Neural cell (in vitro differentiated cells): ENCODE data around the gene PRSS33. TPM values are rescaled to one million over a fixed set of nuclear protein-coding genes. Genes with fewer than 3 reads are reported as not detected.
A peak's percentile ranks its signal among the peaks of the same experiment; 100 is the strongest.

Experiments used
- H2AFZ ChIP-seq: fragments of 200-600, 300-800 bp; sonication (generic), shearing (Covaris generic); 2 replicates; pipeline ENCODE4 v1.6.0; 2014; ENCODE audit warnings: low read depth, mild to moderate bottlenecking, antibody characterized with exemption, low read length, moderate library complexity
- H3F3A ChIP-seq: fragments of 200-600 bp; shearing (Covaris generic); 2 replicates; pipeline ENCODE4 v1.6.1; 2016; ENCODE audit warnings: mild to moderate bottlenecking, moderate library complexity, mixed read lengths, antibody characterized with exemption, low read length; ENCODE audit not compliant: insufficient read depth, poor library complexity, severe bottlenecking
- H3K27ac ChIP-seq: fragments of 200-600, 300-800 bp; sonication (generic), shearing (Covaris generic); 2 replicates; pipeline ENCODE4 v1.5.1; 2014; ENCODE audit warnings: mild to moderate bottlenecking, low read length, moderate library complexity
- H3K27me3 ChIP-seq: fragments of 300-800, 200-600 bp; sonication (generic), shearing (Covaris generic); 2 replicates; pipeline ENCODE4 v1.6.0; 2014; ENCODE audit warnings: mild to moderate bottlenecking, low read depth, low read length, moderate library complexity; ENCODE audit not compliant: insufficient read depth
- H3K36me3 ChIP-seq: fragments of 300-800, 200-600 bp; sonication (generic), shearing (Covaris generic); 2 replicates; pipeline ENCODE4 v1.5.1; 2014; ENCODE audit warnings: mild to moderate bottlenecking, antibody characterized with exemption, low read length, moderate library complexity; ENCODE audit not compliant: insufficient read depth
- H3K4me2 ChIP-seq: fragments of 300-800, 200-600 bp; sonication (generic), shearing (Covaris generic); 2 replicates; pipeline ENCODE4 v1.6.0; 2014; ENCODE audit warnings: mild to moderate bottlenecking, low read length
- H3K4me3 ChIP-seq: fragments of 300-800, 200-600 bp; sonication (generic), shearing (Covaris generic); 2 replicates; pipeline ENCODE4 v1.5.1; 2014; ENCODE audit warnings: mild to moderate bottlenecking, low read length, moderate library complexity
- H3K79me2 ChIP-seq: fragments of 200-600 bp; shearing (Covaris generic); replicated peaks from 2 replicates; pipeline ENCODE4 v1.6.0; 2014; ENCODE audit warnings: mild to moderate bottlenecking, low read length, moderate library complexity; ENCODE audit not compliant: insufficient read depth
- H3K9ac ChIP-seq: fragments of 300-800, 200-600 bp; sonication (generic), shearing (Covaris generic); 2 replicates; pipeline ENCODE4 v1.6.1; 2016; ENCODE audit warnings: mild to moderate bottlenecking, low read length, mixed read lengths
- H3K9me2 ChIP-seq: fragments of 200-600 bp; shearing (Covaris generic); 2 replicates; pipeline ENCODE4 v1.6.1; 2016; ENCODE audit warnings: mild to moderate bottlenecking, low read length, mixed read lengths; ENCODE audit not compliant: insufficient read depth
- H3K9me3 ChIP-seq: fragments of 200-600, 300-800 bp; sonication (generic), shearing (Covaris generic); 2 replicates; pipeline ENCODE4 v1.6.1; 2016; ENCODE audit warnings: mild to moderate bottlenecking, mixed run types, low read length, moderate library complexity, mixed read lengths
- H4K20me1 ChIP-seq: fragments of 200-600 bp; shearing (Covaris generic); 2 replicates; pipeline ENCODE4 v1.6.1; 2016; ENCODE audit warnings: mild to moderate bottlenecking, mixed run types; ENCODE audit not compliant: insufficient read depth
- CTCF ChIP-seq: fragments of 450-650 bp; IDR thresholded peaks from 2 replicates; pipeline ENCODE4 v1.5.1; 2014; ENCODE audit warnings: antibody characterized with exemption, mild to moderate bottlenecking, moderate library complexity; ENCODE audit not compliant: poor library complexity, severe bottlenecking
- EP300 ChIP-seq: fragments of 450-650 bp; conservative IDR thresholded peaks from 2 replicates; pipeline ENCODE4 v1.6.1; 2014; ENCODE audit warnings: antibody characterized with exemption, mild to moderate bottlenecking, moderate library complexity; ENCODE audit not compliant: poor library complexity, severe bottlenecking
- EZH2 ChIP-seq: fragments of 200-600, 300-800 bp; shearing (Covaris generic), sonication (generic); IDR thresholded peaks from 2 replicates; pipeline ENCODE4 v1.6.1; 2014; ENCODE audit warnings: antibody characterized with exemption, low read length, borderline replicate concordance, mild to moderate bottlenecking; ENCODE audit not compliant: insufficient read depth, poor library complexity, severe bottlenecking
- MXI1 ChIP-seq: fragments of 450-650 bp; conservative IDR thresholded peaks from 2 replicates; pipeline ENCODE4 v1.6.1; 2014; ENCODE audit warnings: antibody characterized with exemption, mild to moderate bottlenecking; ENCODE audit not compliant: poor library complexity, severe bottlenecking
- POLR2AphosphoS5 ChIP-seq: IDR thresholded peaks from 2 replicates; pipeline ENCODE4 v1.6.1; 2012
- RAD21 ChIP-seq: fragments of 450-650 bp; conservative IDR thresholded peaks from 2 replicates; pipeline ENCODE4 v1.6.1; 2014; ENCODE audit warnings: antibody characterized with exemption, mild to moderate bottlenecking, moderate library complexity
- REST ChIP-seq: IDR thresholded peaks from 2 replicates; pipeline ENCODE4 v1.6.1; 2012; ENCODE audit warnings: borderline replicate concordance
- SMC3 ChIP-seq: fragments of 450-650 bp; conservative IDR thresholded peaks from 2 replicates; pipeline ENCODE4 v1.6.1; 2014; ENCODE audit warnings: antibody characterized with exemption, mild to moderate bottlenecking, moderate library complexity; ENCODE audit not compliant: poor library complexity
- TAF1 ChIP-seq: IDR thresholded peaks from 2 replicates; pipeline ENCODE4 v1.6.1; 2012; ENCODE audit warnings: low read depth
- polyA plus RNA-seq: library from polyadenylated mRNA; depleted of rRNA; stranded (reverse); fragments of >200 nt; gene quantifications from 2 replicates; pipeline ENCODE4 v1.2.3, GENCODE V29; 2014

The PRSS33 gene
- polyA plus RNA-seq, 1 donor from 2014 or later = not detected

GRCh38 chr16:2777903-2778629, 9.3 kb downstream of the PRSS33 start:
- TF ChIP-seq SMC3 (no peak), RAD21 (no peak), EP300 (no peak), TAF1 (no peak), POLR2AphosphoS5 (no peak), EZH2 (no peak), MXI1 (no peak), CTCF (no peak), REST (no peak)
- Histone ChIP-seq H3F3A (no peaks in the 10 kb centered on the region), H3K4me2 (peak overlapping the region; percentile 89), H3K9me2 (no peaks in the 10 kb centered on the region), H3K79me2 (peaks cover 39% of the 10 kb centered on the region), H3K36me3 (peaks cover under 1% of the 10 kb centered on the region), H3K4me3 (peak overlapping the region; percentile 97), H3K9ac (peak overlapping the region; percentile 99), H3K27ac (peak overlapping the region; percentile 99), H4K20me1 (no peaks in the 10 kb centered on the region), H2AFZ (peak overlapping the region; percentile 76), H3K27me3 (no peaks in the 10 kb centered on the region), H3K9me3 (no peaks in the 10 kb centered on the region)

- Histone ChIP-seq H3K36me3 (peaks cover 4% of the 10 kb centered on the region), H3K4me2 (peak within 1 kb of the TSS; percentile 89), H3K27ac (peak within 1 kb of the TSS; percentile 99), H3K4me3 (peak within 1 kb of the TSS; percentile 98), H3K9ac (peak within 1 kb of the TSS; percentile 99), H2AFZ (peak within 1 kb of the TSS; percentile 76), H3K27me3 (no peaks in the 10 kb centered on the region), H3K79me2 (peaks cover 39% of the 10 kb centered on the region), H3F3A (no peaks in the 10 kb centered on the region), H3K9me2 (no peaks in the 10 kb centered on the region), H3K9me3 (no peaks in the 10 kb centered on the region), H4K20me1 (no peaks in the 10 kb centered on the region)
- TF ChIP-seq REST = peak; percentile 96
- peak; percentile 90 for TF ChIP-seq TAF1
- TF ChIP-seq EZH2 = no peak
- peak; percentile 40 for TF ChIP-seq MXI1
- no peak for TF ChIP-seq CTCF
- peak; percentile 20 for TF ChIP-seq SMC3
- TF ChIP-seq POLR2AphosphoS5 = peak; percentile 98
- peak; percentile 58 for TF ChIP-seq EP300
- TF ChIP-seq RAD21 = no peak
Observed at GRCh38 chr16:2777231-2777902, 10.0 kb downstream of the PRSS33 start, which contains the start of gene ELOB. Gene ELOB, minus strand, starts transcription at chr16:2777280. Its CDS starts 41 bp downstream, at chr16:2777239.
